ENCODE measurements around the gene ITPA. TPM values are rescaled to one million over a fixed set of nuclear protein-coding genes. Genes with fewer than 3 reads are reported as not detected.

The ITPA gene
- total RNA-seq, 1 donor, result 26.2 TPM

GRCh38 chr20:3164043-3164762, 45.1 kb upstream of the ITPA start:
- H3K4me3 ChIP-seq (ENCODE audit: low read depth, low read length), result no peak overlapping the region
- DNase-seq (ENCODE audit: low read depth), result no peak
- no peak for TF ChIP-seq CTCF (IDR thresholded peaks at IDR 0.05; ENCODE audit: insufficient read depth, low read length)

GRCh38 chr20:3164763-3165410, 44.4 kb upstream of the ITPA start:
- no peak for DNase-seq (ENCODE audit: low read depth)
- TF ChIP-seq CTCF (IDR thresholded peaks at IDR 0.05; ENCODE audit: insufficient read depth, low read length), result no peak
- no peak overlapping the region for H3K4me3 ChIP-seq (ENCODE audit: low read depth, low read length)

- TF ChIP-seq CTCF (IDR thresholded peaks at IDR 0.05; ENCODE audit: insufficient read depth, low read length), result no peak
- no peak overlapping the region for H3K4me3 ChIP-seq (ENCODE audit: low read depth, low read length)
- no peak for DNase-seq (ENCODE audit: low read depth)
Observed at GRCh38 chr20:3165473-3166337, 43.6 kb upstream of the ITPA start.

GRCh38 chr20:3166338-3166912, 42.9 kb upstream of the ITPA start:
- H3K4me3 ChIP-seq (ENCODE audit: low read depth, low read length), result no peak overlapping the region
- no peak for DNase-seq (ENCODE audit: low read depth)
- no peak for TF ChIP-seq CTCF (IDR thresholded peaks at IDR 0.05; ENCODE audit: insufficient read depth, low read length)

- no peak for TF ChIP-seq CTCF (IDR thresholded peaks at IDR 0.05; ENCODE audit: insufficient read depth, low read length)
- H3K4me3 ChIP-seq (ENCODE audit: low read depth, low read length), result no peak overlapping the region
- DNase-seq (ENCODE audit: low read depth), result no peak
Observed at GRCh38 chr20:3166913-3167342, 42.4 kb upstream of the ITPA start.

- no peak for TF ChIP-seq CTCF (IDR thresholded peaks at IDR 0.05; ENCODE audit: insufficient read depth, low read length)
Observed at GRCh38 chr20:3167738-3168078, 41.6 kb upstream of the ITPA start.

More at GRCh38 chr20:3167738-3168078, 41.6 kb upstream of the ITPA start:
- H3K4me3 ChIP-seq (ENCODE audit: low read depth, low read length), result no peak overlapping the region
- DNase-seq (ENCODE audit: low read depth), result no peak
